Peyer's patch (tissue), 4 donors: Measurements from ENCODE around the gene VASN.

Experiments
- POLR2A ChIP-seq, 2 donors: fragments of 450-650 bp; IDR thresholded peaks; one replicate each; pipeline ENCODE4 v1.5.1; 2017; ENCODE audit warnings: antibody characterized with exemption in 2 of 2, mild to moderate bottlenecking in 2 of 2, moderate library complexity in 2 of 2
- TF ChIP-seq, protein P1 (sequence below), 6 experiments: fragments of 450-650 bp in 4 of 6; fragments of 200-600 bp in 2 of 6; sonication (generic) in 1 of 6; IDR thresholded peaks; one replicate each; pipeline ENCODE4 v1.5.1; 2017 to 2019; ENCODE audit warnings: antibody characterized with exemption in 6 of 6, mild to moderate bottlenecking in 3 of 6, moderate library complexity in 1 of 6

DNA sequence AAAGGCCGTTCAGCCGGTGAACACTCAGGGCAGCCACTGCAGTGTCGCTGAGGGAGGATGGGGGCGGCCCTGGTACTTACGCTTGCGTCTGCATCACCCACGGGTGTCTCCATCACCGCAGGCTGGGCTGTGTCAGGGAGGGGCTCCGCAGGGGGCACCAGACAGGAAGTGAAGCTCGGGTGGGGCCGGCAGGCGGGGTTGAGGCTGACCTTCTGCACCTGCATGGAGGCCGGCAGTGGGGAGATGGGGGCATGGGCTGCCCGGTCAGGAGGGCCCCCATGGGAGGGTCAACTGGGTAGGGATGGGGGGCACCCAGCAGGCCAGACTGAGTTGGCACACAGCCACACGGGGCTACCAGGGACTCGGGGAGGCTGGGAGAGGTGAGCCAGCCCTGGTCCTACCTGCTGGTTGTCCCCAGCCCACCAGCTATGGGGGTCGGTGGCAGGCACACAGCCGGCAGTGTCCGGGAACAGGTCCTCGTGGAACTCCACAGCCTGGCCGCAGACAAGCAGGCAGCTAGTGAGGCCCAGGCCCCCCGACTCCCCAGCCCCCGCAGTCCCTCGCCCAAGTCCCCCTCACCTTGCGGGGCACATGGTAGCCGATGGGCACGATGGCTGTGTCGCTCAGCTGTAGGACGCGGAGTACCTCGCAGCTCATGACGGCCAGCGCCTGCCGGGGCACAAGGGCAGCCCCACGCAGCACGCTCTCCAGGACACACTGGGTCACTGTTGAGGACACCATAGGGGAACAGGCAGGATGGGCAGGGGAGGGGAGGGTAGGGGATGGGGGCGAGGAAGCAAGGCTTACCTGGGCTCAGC is 7.2 kb upstream of the VASN start:
- TF ChIP-seq, protein P1, sequence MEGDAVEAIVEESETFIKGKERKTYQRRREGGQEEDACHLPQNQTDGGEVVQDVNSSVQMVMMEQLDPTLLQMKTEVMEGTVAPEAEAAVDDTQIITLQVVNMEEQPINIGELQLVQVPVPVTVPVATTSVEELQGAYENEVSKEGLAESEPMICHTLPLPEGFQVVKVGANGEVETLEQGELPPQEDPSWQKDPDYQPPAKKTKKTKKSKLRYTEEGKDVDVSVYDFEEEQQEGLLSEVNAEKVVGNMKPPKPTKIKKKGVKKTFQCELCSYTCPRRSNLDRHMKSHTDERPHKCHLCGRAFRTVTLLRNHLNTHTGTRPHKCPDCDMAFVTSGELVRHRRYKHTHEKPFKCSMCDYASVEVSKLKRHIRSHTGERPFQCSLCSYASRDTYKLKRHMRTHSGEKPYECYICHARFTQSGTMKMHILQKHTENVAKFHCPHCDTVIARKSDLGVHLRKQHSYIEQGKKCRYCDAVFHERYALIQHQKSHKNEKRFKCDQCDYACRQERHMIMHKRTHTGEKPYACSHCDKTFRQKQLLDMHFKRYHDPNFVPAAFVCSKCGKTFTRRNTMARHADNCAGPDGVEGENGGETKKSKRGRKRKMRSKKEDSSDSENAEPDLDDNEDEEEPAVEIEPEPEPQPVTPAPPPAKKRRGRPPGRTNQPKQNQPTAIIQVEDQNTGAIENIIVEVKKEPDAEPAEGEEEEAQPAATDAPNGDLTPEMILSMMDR (IDR thresholded peaks at IDR 0.05): no peak
- no peak for TF ChIP-seq POLR2A (IDR thresholded peaks at IDR 0.05)
